Measurements from ENCODE around the gene ALX4. TPM values are rescaled to one million over a fixed set of nuclear protein-coding genes. Genes with fewer than 3 reads are reported as not detected.

ALX4 gene
- total and polyA plus RNA-seq, 9 of the 15 experiments (the other 6 are each of a cell fraction or from before 2014, with no cell fraction given), result 0.07 to 1.2 (median 0.33) TPM

DNA sequence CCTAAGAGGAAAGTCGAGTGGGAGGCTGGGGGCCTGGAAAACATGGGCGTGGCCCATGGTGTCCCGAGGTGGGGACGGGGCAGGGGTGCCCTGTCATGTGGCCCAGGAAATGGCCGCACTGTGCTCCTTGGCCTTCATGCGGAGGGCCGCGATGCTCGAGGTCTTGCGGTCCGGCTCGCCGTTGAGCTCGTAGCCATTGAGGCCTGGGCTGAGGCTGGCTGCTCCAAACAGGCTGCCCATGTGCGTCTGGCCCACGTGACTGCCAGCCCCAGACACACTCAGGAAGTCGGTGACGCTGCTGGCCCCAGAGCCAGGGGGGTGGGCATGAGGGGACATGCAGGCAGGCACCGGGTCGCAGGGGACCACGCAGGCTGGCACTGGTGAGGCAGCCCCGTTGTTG lies 45.2 kb downstream of the ALX4 start:
- H3K4me3 ChIP-seq, result no peak overlapping the region
- no TSS peak for BruUV-seq (replicated peaks)
- H3K4me2 ChIP-seq (ENCODE audit: insufficient read depth, low read length), result no peak overlapping the region
- DNase-seq (ENCODE audit: extremely low read depth in 1 of 4, low spot score in 3 of 4), result no peak
- ATAC-seq, result no peak
- in situ Hi-C loops (cut with MboI), result no loop called here
- CTCF ChIA-PET (ENCODE audit: low intra/inter-chr PET ratio), result no interaction called here
- intact Hi-C loops (cut with micrococcal nuclease), result no loop called here
- POLR2A ChIA-PET, result no interaction called here
- H3K36me3 ChIP-seq (ENCODE audit: control insufficient read depth, insufficient read depth, low read length), result no peaks in the 10 kb centered on the region
- H3K27me3 ChIP-seq (ENCODE audit: control insufficient read depth in 2 of 2, insufficient read depth in 2 of 2, low read length in 2 of 2), result no peaks in the 10 kb centered on the region
- no peaks in the 10 kb centered on the region for H3K9me1 ChIP-seq (ENCODE audit: control insufficient read depth, insufficient read depth, low read length)
- WGBS (ENCODE audit: insufficient coverage, low coverage, missing lambda C conversion rate), result 73% methylated on average over 10 of the region's 22 CpGs
- H3K9me3 ChIP-seq (replicated peaks; ENCODE audit: control insufficient read depth, insufficient read depth, low read depth, low read length), result no peaks in the 10 kb centered on the region
- peaks cover 5% of the 10 kb centered on the region; the same call in 1 of the 2 replicates for H4K20me1 ChIP-seq (replicated peaks; ENCODE audit: control insufficient read depth, insufficient read depth, low read length)
- TF ChIP-seq, protein P1, sequence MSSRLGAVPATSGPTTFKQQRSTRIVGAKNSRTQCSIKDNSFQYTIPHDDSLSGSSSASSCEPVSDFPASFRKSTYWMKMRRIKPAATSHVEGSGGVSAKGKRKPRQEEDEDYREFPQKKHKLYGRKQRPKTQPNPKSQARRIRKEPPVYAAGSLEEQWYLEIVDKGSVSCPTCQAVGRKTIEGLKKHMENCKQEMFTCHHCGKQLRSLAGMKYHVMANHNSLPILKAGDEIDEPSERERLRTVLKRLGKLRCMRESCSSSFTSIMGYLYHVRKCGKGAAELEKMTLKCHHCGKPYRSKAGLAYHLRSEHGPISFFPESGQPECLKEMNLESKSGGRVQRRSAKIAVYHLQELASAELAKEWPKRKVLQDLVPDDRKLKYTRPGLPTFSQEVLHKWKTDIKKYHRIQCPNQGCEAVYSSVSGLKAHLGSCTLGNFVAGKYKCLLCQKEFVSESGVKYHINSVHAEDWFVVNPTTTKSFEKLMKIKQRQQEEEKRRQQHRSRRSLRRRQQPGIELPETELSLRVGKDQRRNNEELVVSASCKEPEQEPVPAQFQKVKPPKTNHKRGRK (tag; IDR thresholded peaks at IDR 0.05), result no peak
- 0 out of 2 replicates have a peak, but pooled peaks have one; percentile 15 for TF ChIP-seq POLR2G (IDR thresholded peaks at IDR 0.05; ENCODE audit: low read depth, low read length)
- TF ChIP-seq, protein P2, sequence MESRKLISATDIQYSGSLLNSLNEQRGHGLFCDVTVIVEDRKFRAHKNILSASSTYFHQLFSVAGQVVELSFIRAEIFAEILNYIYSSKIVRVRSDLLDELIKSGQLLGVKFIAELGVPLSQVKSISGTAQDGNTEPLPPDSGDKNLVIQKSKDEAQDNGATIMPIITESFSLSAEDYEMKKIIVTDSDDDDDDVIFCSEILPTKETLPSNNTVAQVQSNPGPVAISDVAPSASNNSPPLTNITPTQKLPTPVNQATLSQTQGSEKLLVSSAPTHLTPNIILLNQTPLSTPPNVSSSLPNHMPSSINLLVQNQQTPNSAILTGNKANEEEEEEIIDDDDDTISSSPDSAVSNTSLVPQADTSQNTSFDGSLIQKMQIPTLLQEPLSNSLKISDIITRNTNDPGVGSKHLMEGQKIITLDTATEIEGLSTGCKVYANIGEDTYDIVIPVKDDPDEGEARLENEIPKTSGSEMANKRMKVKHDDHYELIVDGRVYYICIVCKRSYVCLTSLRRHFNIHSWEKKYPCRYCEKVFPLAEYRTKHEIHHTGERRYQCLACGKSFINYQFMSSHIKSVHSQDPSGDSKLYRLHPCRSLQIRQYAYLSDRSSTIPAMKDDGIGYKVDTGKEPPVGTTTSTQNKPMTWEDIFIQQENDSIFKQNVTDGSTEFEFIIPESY (CRISPR knock-in tag; IDR thresholded peaks at IDR 0.05), result 0 out of 2 replicates have a peak, but pooled peaks have one; percentile 14
- H3K9ac ChIP-seq (ENCODE audit: insufficient read depth in 1 of 2, low read depth in 2 of 2, low read length in 2 of 2), result peak overlapping the region in 1 of 2 experiments; percentile 24; a peak in 1 of 4 replicates
- no peak for FAIRE-seq
- H3K27ac ChIP-seq (ENCODE audit: extremely low read depth, low read depth, low read length), result no peak overlapping the region
- no peaks in the 10 kb centered on the region for H3K79me2 ChIP-seq (ENCODE audit: control insufficient read depth, insufficient read depth, low read length)
- peaks cover 33 to 63% of the 10 kb centered on the region in 2 experiments for H3K4me1 ChIP-seq (replicated peaks in 1 of 2; ENCODE audit: control insufficient read depth in 2 of 2, insufficient read depth in 2 of 2, low read length in 2 of 2)
- H2AFZ ChIP-seq (ENCODE audit: low read depth, low read length), result no peak overlapping the region
